B cell (primary cell): ENCODE measurements around the gene SLC25A39. TPM values are rescaled to one million over a fixed set of nuclear protein-coding genes. Genes with fewer than 3 reads are reported as not detected.

ENCODE experiments used
- ATAC-seq: fragments of 200-7000 bp; cut with Tn5 transposase; one replicate; pipeline ENCODE4 v1.10.0; 2021; ENCODE audit warnings: low read depth, mild to moderate bottlenecking, moderate number of reproducible peaks, moderate library complexity
- CTCF ChIA-PET: fragments of 350-600 bp; sonication (Branson Sonifier 250); formaldehyde crosslinking; loops from one replicate; lab custom pipeline; 2021; ENCODE audit warnings: antibody characterized with exemption, inconsistent platforms; lab: Charles Lee
- POLR2A ChIA-PET: fragments of 350-600 bp; sonication (Branson Sonifier 250); formaldehyde crosslinking; loops from one replicate; lab custom pipeline; 2021; ENCODE audit warnings: antibody characterized with exemption; lab: Charles Lee
- DNase-seq: peaks from one replicate; pipeline ENCODE4 v3.0.0; 2013
- H2AFZ ChIP-seq: 2 replicates; pipeline ENCODE4 v1.6.1; 2012; ENCODE audit warnings: mild to moderate bottlenecking, low read depth, low read length; ENCODE audit not compliant: insufficient read depth, poor library complexity, severe bottlenecking
- H3K27ac ChIP-seq, 2 donors: 1 replicate in 1 of 2; 2 replicates in 1 of 2; pipeline ENCODE4 v1.5.1; 2012 to 2013; ENCODE audit warnings: low read length in 2 of 2, mild to moderate bottlenecking in 2 of 2, moderate library complexity in 1 of 2
- H3K27me3 ChIP-seq, 4 experiments: fragments of 200-600 bp in 1 of 4; sonication (generic) in 1 of 4; replicated peaks in 1 of 4; 1 replicate in 2 of 4; 2 replicates in 2 of 4; pipeline versions ENCODE4 v1.6.1 to v1.7.0; 2013 to 2016; ENCODE audit warnings: low read length in 3 of 4, mild to moderate bottlenecking in 2 of 4, mixed read lengths in 1 of 4, moderate library complexity in 1 of 4; ENCODE audit not compliant: insufficient read depth in 4 of 4, control insufficient read depth in 3 of 4; ENCODE audit errors: control extremely low read depth in 1 of 4
- H3K36me3 ChIP-seq, 2 experiments: replicated peaks in 1 of 2; 1 replicate in 1 of 2; 2 replicates in 1 of 2; pipeline versions ENCODE4 v1.6.1 to v1.7.1; 2013; ENCODE audit warnings: low read length in 1 of 2; ENCODE audit not compliant: insufficient read depth in 2 of 2, control insufficient read depth in 1 of 2; ENCODE audit errors: control extremely low read depth in 1 of 2, extremely low read depth in 1 of 2
- H3K4me1 ChIP-seq, 2 donors: fragments of 200-600 bp in 1 of 2; sonication (generic) in 1 of 2; 1 replicate in 1 of 2; 2 replicates in 1 of 2; pipeline versions ENCODE4 v1.5.1 to v1.6.1; 2013 to 2017; ENCODE audit warnings: low read length in 2 of 2; ENCODE audit not compliant: control insufficient read depth in 2 of 2, insufficient read depth in 2 of 2
- H3K4me2 ChIP-seq: replicated peaks from 2 replicates; pipeline ENCODE3; 2012; ENCODE audit warnings: mild to moderate bottlenecking, low read depth, low read length; ENCODE audit not compliant: poor library complexity, severe bottlenecking
- H3K4me3 ChIP-seq, 5 experiments: fragments of 200-600 bp in 1 of 5; sonication (generic) in 1 of 5; 1 replicate in 3 of 5; 2 replicates in 2 of 5; pipeline versions ENCODE4 v1.5.1 to v1.7.0; 2011 to 2016; ENCODE audit warnings: low read length in 4 of 5, mild to moderate bottlenecking in 4 of 5, low read depth in 2 of 5, control low read depth in 1 of 5, moderate library complexity in 1 of 5; ENCODE audit not compliant: insufficient read depth in 1 of 5; ENCODE audit errors: control extremely low read depth in 1 of 5, extremely low read depth in 1 of 5
- H3K79me2 ChIP-seq: fragments of 200-600 bp; sonication (generic); one replicate; pipeline ENCODE4 v1.6.0; 2016; ENCODE audit warnings: low read length; ENCODE audit not compliant: control insufficient read depth, insufficient read depth
- H3K9ac ChIP-seq: fragments of 200-600 bp; sonication (generic); 2 replicates; pipeline ENCODE4 v1.6.1; 2017; ENCODE audit warnings: mild to moderate bottlenecking, low read length, moderate library complexity
- H3K9me3 ChIP-seq, 3 donors: one replicate each; pipeline versions ENCODE4 v1.6.1 to v1.7.1; 2013; ENCODE audit warnings: low read length in 2 of 3; ENCODE audit not compliant: control insufficient read depth in 2 of 3, insufficient read depth in 1 of 3; ENCODE audit errors: control extremely low read depth in 1 of 3
- H4K20me1 ChIP-seq: 2 replicates; pipeline ENCODE4 v1.6.0; 2012; ENCODE audit warnings: mild to moderate bottlenecking, low read length; ENCODE audit not compliant: insufficient read depth, control insufficient read depth, poor library complexity, severe bottlenecking
- H3K27ac Mint-ChIP-seq: one replicate; pipeline ENCODE4 v1.8.0; 2021; ENCODE audit warnings: mixed read lengths
- H3K27me3 Mint-ChIP-seq: one replicate; pipeline ENCODE4 v1.8.0; 2021; ENCODE audit warnings: mixed read lengths
- H3K4me1 Mint-ChIP-seq: one replicate; pipeline ENCODE4 v1.8.0; 2021; ENCODE audit warnings: mixed read lengths
- H3K4me3 Mint-ChIP-seq: one replicate; pipeline ENCODE4 v1.8.0; 2021; ENCODE audit warnings: mixed read lengths
- H3K9me3 Mint-ChIP-seq: one replicate; pipeline ENCODE4 v1.8.0; 2022; ENCODE audit warnings: mixed read lengths; ENCODE audit not compliant: insufficient read depth
- EZH2 ChIP-seq: IDR thresholded peaks from 2 replicates; pipeline ENCODE4 v1.6.1; 2012; ENCODE audit warnings: borderline replicate concordance, low read depth, mild to moderate bottlenecking, moderate library complexity, low read length; ENCODE audit not compliant: insufficient read depth, poor library complexity, severe bottlenecking
- WGBS: methylation state at CpG from one replicate; pipeline ENCODE4 v1.1.5; 2013; ENCODE audit warnings: missing lambda C conversion rate; ENCODE audit not compliant: insufficient coverage; 5-methylcytosine and 5-hydroxymethylcytosine counted together
- intact Hi-C: fragments of 100-400 bp; cut with micrococcal nuclease; formaldehyde crosslinking; loops from one replicate; pipeline ENCODE4 v1.10.0; 2022
- polyA plus RNA-seq: library from polyadenylated mRNA; depleted of rRNA; stranded (reverse); fragments of >200 nt; gene quantifications from 2 replicates; pipeline ENCODE4 v1.2.3, GENCODE V29; 2012
- total RNA-seq, 2 donors: library from RNA; stranded (reverse); fragments of 120-200 nt in 1 of 2; gene quantifications; 1 replicate in 1 of 2; 2 replicates in 1 of 2; pipeline versions ENCODE4 v1.2.3 to v1.2.4, GENCODE V29; 2013 to 2022
- TF ChIP-seq, protein P1 (sequence below): fragments of 200-600 bp; IDR thresholded peaks from one replicate; pipeline ENCODE4 v1.8.0; 2022; ENCODE audit warnings: antibody characterized with exemption, mild to moderate bottlenecking

The SLC25A39 gene
- total and polyA plus RNA-seq, 2 donors (not counting 1 experiment from before 2014, with no cell fraction given): 88.4 to 160 TPM

DNA sequence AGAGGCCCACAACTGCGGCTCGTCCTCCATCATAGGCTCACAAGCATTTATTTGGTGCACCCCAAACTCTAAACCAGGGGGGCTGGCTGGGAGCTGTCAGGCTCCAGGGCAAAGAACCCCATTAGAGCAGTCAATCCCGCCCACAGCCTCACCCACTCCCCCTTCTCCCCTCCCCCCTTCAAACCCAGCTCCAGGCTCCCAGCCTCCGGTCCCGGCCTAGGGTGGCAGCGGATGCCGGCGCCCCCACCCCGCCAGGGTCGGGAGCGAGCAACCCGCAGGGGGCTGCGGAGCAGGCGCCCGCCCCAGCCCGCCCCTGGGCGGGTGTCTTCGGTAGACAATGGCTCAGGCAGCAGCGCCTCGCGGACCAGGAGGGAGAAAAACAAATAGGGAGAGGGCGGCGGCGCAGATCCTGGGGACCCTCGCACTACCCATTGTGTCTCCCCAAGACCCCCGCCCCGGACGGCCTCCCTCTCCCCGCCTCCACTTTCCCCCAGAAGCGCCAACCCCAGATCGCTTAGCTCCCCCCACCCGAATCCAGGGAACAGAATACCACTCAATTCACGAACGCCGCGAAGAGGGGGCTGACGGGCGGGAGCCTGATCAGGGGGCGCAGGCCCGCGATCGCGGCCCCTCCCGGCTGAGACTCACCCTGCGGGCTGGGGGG lies 38.5 kb upstream of the SLC25A39 start:
- under 1% methylated on average over 37 of the region's 45 CpGs for WGBS
- no peaks in the 10 kb centered on the region for H4K20me1 ChIP-seq

More for the DNA sequence above, 38.5 kb upstream of the SLC25A39 start:
- Histone ChIP-seq H3K36me3 (no peaks in the 10 kb centered on the region), H3K79me2 (no peaks in the 10 kb centered on the region), H3K4me2 (peak overlapping the region; percentile 100), H3K9ac (peak overlapping the region; percentile 69), H3K4me3 (peak overlapping the region in 4 of 5 experiments; percentile 29 to 70 (median 56)), H3K27ac (no peak overlapping the region), H3K9me3 (no peaks in the 10 kb centered on the region), H2AFZ (peak overlapping the region; percentile 79), H3K4me1 (peaks cover 10 to 20% of the 10 kb centered on the region in 2 donors), H3K27me3 (peaks cover 0 to 35% (median 13%) of the 10 kb centered on the region in 4 experiments)
- no peak overlapping the region for H3K27ac Mint-ChIP-seq
- ChIA-PET POLR2A (interaction anchor here (0.6 to 1.1 kb wide), 5 partner anchors 12 to 33 kb away, joined by 3 to 5 read pairs (median 3); partner anchors contain the start of gene GRN), CTCF (interaction anchor here (1.0 to 6.2 kb wide), 16 partner anchors 9 to 240 kb away, joined by 3 to 52 read pairs (median 4); partner anchors contain the start of genes GRN, HDAC5 and TMUB2)
- ATAC-seq: peak; percentile 18
- peak; percentile 39 for DNase-seq
- peak overlapping the region; percentile 81 for H3K4me3 Mint-ChIP-seq
- no peaks in the 10 kb centered on the region for H3K9me3 Mint-ChIP-seq
- TF ChIP-seq, protein P1, sequence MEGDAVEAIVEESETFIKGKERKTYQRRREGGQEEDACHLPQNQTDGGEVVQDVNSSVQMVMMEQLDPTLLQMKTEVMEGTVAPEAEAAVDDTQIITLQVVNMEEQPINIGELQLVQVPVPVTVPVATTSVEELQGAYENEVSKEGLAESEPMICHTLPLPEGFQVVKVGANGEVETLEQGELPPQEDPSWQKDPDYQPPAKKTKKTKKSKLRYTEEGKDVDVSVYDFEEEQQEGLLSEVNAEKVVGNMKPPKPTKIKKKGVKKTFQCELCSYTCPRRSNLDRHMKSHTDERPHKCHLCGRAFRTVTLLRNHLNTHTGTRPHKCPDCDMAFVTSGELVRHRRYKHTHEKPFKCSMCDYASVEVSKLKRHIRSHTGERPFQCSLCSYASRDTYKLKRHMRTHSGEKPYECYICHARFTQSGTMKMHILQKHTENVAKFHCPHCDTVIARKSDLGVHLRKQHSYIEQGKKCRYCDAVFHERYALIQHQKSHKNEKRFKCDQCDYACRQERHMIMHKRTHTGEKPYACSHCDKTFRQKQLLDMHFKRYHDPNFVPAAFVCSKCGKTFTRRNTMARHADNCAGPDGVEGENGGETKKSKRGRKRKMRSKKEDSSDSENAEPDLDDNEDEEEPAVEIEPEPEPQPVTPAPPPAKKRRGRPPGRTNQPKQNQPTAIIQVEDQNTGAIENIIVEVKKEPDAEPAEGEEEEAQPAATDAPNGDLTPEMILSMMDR: no peak
- no peak for TF ChIP-seq EZH2
- H3K4me1 Mint-ChIP-seq: peaks cover 11% of the 10 kb centered on the region
- peaks cover 36% of the 10 kb centered on the region for H3K27me3 Mint-ChIP-seq
- intact Hi-C loops: loop anchor here (1.0 kb wide), 2 partner anchors 9 to 18 kb away; partner anchors contain the start of gene GRN
